ENCODE data around the gene AFF3. TPM values are rescaled to one million over a fixed set of nuclear protein-coding genes. Genes with fewer than 3 reads are reported as not detected.

Gene AFF3
- polyA plus RNA-seq, 1 donor (not counting 4 experiments of a cell fraction or from before 2014, with no cell fraction given), result not detected

DNA sequence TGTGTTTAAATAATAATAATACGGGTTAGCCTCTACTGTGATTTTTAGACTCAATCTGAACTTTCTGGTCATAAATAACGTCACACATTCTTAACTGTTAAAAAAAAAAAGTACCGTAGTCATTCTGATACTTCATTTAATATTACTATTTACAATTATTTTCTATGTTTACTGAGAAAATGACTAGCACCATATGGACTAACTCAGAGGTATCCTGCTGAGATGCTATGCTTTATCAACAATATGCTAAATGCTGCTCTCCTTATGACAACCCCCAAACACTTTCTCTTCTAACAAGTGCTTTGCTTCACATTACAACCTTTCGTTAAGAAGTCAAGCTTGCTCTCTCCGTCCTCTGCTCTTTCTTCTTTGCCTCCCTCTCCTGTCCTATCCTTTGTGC is 182.1 kb downstream of the AFF3 start:
- Histone ChIP-seq H3K79me2 (ENCODE audit: control insufficient read depth, insufficient read depth, low read length) (no peaks in the 10 kb centered on the region), H2AFZ (ENCODE audit: control insufficient read depth, low read length) (no peak overlapping the region), H4K20me1 (ENCODE audit: control insufficient read depth, extremely low read depth, insufficient read depth, low read length) (no peaks in the 10 kb centered on the region), H3K27ac (ENCODE audit: control insufficient read depth, insufficient read depth, low read length) (no peak overlapping the region), H3K4me1 (ENCODE audit: control insufficient read depth, extremely low read depth, insufficient read depth, low read length) (no peaks in the 10 kb centered on the region), H3K4me2 (ENCODE audit: control insufficient read depth, extremely low read depth, insufficient read depth, low read depth, low read length) (no peak overlapping the region), H3K9me1 (ENCODE audit: control insufficient read depth, extremely low read depth, insufficient read depth, low read length) (no peaks in the 10 kb centered on the region), H3K9ac (ENCODE audit: control insufficient read depth, extremely low read depth, insufficient read depth, low read length) (no peak overlapping the region), H3K9me3 (ENCODE audit: control insufficient read depth, low read depth, low read length) (no peaks in the 10 kb centered on the region), H3K36me3 (ENCODE audit: control insufficient read depth in 2 of 2, extremely low read depth in 1 of 2, insufficient read depth in 2 of 2, low read length in 2 of 2) (no peaks in the 10 kb centered on the region), H3K4me3 (ENCODE audit: control insufficient read depth in 2 of 3, extremely low read depth in 1 of 3, insufficient read depth in 2 of 3, low read depth in 1 of 3, low read length in 3 of 3) (no peak overlapping the region), H3K27me3 (ENCODE audit: control insufficient read depth, extremely low read depth, insufficient read depth, low read length) (no peaks in the 10 kb centered on the region)
- TF ChIP-seq EZH2 (IDR thresholded peaks at IDR 0.05; ENCODE audit: low read length), result no peak
- TF ChIP-seq, protein P1, sequence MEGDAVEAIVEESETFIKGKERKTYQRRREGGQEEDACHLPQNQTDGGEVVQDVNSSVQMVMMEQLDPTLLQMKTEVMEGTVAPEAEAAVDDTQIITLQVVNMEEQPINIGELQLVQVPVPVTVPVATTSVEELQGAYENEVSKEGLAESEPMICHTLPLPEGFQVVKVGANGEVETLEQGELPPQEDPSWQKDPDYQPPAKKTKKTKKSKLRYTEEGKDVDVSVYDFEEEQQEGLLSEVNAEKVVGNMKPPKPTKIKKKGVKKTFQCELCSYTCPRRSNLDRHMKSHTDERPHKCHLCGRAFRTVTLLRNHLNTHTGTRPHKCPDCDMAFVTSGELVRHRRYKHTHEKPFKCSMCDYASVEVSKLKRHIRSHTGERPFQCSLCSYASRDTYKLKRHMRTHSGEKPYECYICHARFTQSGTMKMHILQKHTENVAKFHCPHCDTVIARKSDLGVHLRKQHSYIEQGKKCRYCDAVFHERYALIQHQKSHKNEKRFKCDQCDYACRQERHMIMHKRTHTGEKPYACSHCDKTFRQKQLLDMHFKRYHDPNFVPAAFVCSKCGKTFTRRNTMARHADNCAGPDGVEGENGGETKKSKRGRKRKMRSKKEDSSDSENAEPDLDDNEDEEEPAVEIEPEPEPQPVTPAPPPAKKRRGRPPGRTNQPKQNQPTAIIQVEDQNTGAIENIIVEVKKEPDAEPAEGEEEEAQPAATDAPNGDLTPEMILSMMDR (optimal IDR thresholded peaks at IDR 0.05 in 1 of 3, IDR thresholded peaks at IDR 0.05 in 1 of 3, conservative IDR thresholded peaks at IDR 0.05 in 1 of 3; ENCODE audit: extremely low read depth in 1 of 3, insufficient read depth in 2 of 3, low read length in 3 of 3), result no peak
- dilution Hi-C loops (cut with MboI; ENCODE audit: extremely low pct_ligation_motif_present, low sequenced_read_pairs), result no loop called here
- DNase-seq (ENCODE audit: low read depth, low spot score), result no peak
- no peak for FAIRE-seq

DNA sequence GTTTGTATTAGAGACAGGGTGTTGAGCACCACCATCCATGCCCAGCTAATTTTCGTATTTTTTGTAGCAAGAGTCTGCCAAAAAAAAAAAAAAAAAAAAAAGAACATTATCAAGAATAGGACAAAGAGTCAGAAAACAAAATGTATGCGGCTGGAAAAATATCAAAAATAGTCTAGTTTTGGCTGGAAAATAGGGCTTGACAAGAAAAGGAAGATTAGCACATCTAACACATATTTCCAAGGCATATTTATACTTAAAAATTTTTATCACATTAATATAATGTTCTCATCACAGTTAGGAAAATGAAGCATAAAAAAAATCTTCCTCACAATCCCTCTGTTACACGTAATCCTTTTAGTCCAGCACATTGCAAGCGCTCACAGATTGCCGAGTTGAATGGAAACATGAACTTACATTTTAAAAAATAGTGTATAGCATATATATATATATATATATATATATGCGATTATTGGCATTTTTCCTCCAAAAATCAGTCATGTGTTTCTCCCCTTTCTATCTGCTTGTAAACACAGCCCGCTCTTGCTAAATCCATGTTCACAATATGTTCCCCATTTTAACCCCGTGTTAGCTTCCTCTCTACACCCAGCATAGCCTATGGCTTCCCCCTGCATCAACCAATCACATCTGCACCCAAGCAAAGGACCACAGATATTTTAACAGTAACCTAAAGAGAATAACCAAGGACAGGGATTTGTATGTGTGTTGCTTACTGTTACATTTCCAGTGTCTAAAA is 183.0 kb downstream of the AFF3 start:
- no peak overlapping the region for H3K9ac ChIP-seq (ENCODE audit: control insufficient read depth, extremely low read depth, insufficient read depth, low read length)
- no peaks in the 10 kb centered on the region for H3K79me2 ChIP-seq (ENCODE audit: control insufficient read depth, insufficient read depth, low read length)
- dilution Hi-C loops (cut with MboI; ENCODE audit: extremely low pct_ligation_motif_present, low sequenced_read_pairs), result no loop called here
- H2AFZ ChIP-seq (ENCODE audit: control insufficient read depth, low read length), result no peak overlapping the region
- FAIRE-seq (no peak), DNase-seq (ENCODE audit: low read depth, low spot score) (no peak)
- H3K36me3 ChIP-seq (ENCODE audit: control insufficient read depth in 2 of 2, extremely low read depth in 1 of 2, insufficient read depth in 2 of 2, low read length in 2 of 2), result no peaks in the 10 kb centered on the region
- no peaks in the 10 kb centered on the region for H4K20me1 ChIP-seq (ENCODE audit: control insufficient read depth, extremely low read depth, insufficient read depth, low read length)
- no peak overlapping the region for H3K4me3 ChIP-seq (ENCODE audit: control insufficient read depth in 2 of 3, extremely low read depth in 1 of 3, insufficient read depth in 2 of 3, low read depth in 1 of 3, low read length in 3 of 3)
- no peak overlapping the region for H3K27ac ChIP-seq (ENCODE audit: control insufficient read depth, insufficient read depth, low read length)
- no peaks in the 10 kb centered on the region for H3K27me3 ChIP-seq (ENCODE audit: control insufficient read depth, extremely low read depth, insufficient read depth, low read length)
- H3K9me3 ChIP-seq (ENCODE audit: control insufficient read depth, low read depth, low read length), result no peaks in the 10 kb centered on the region
- H3K9me1 ChIP-seq (ENCODE audit: control insufficient read depth, extremely low read depth, insufficient read depth, low read length), result no peaks in the 10 kb centered on the region
- TF ChIP-seq EZH2 (IDR thresholded peaks at IDR 0.05; ENCODE audit: low read length), result no peak
- TF ChIP-seq, protein P1 (optimal IDR thresholded peaks at IDR 0.05 in 1 of 3, IDR thresholded peaks at IDR 0.05 in 1 of 3, conservative IDR thresholded peaks at IDR 0.05 in 1 of 3; ENCODE audit: extremely low read depth in 1 of 3, insufficient read depth in 2 of 3, low read length in 3 of 3), result no peak
- H3K4me1 ChIP-seq (ENCODE audit: control insufficient read depth, extremely low read depth, insufficient read depth, low read length), result no peaks in the 10 kb centered on the region
- no peak overlapping the region for H3K4me2 ChIP-seq (ENCODE audit: control insufficient read depth, extremely low read depth, insufficient read depth, low read depth, low read length)

Data from keratinocyte (primary cell).